Progenitor cell of endocrine pancreas (in vitro differentiated cells): ENCODE results near the gene MARK1. TPM values are rescaled to one million over a fixed set of nuclear protein-coding genes. Genes with fewer than 3 reads are reported as not detected.

ENCODE experiments used
- DNase-seq: peaks from one replicate; pipeline ENCODE4 v3.0.0; 2021; ENCODE audit warnings: low spot score; ENCODE audit not compliant: unreplicated experiment
- H3K27ac Mint-ChIP-seq: 2 replicates; pipeline ENCODE4 v1.8.0; 2021; ENCODE audit warnings: mild to moderate bottlenecking, moderate library complexity, mixed read lengths
- H3K27me3 Mint-ChIP-seq: 2 replicates; pipeline ENCODE4 v1.8.0; 2021; ENCODE audit warnings: mixed read lengths
- H3K36me3 Mint-ChIP-seq: 2 replicates; pipeline ENCODE4 v1.8.0; 2022; ENCODE audit warnings: mixed read lengths; ENCODE audit not compliant: insufficient read depth
- H3K4me1 Mint-ChIP-seq: 2 replicates; pipeline ENCODE4 v1.8.0; 2021; ENCODE audit warnings: low read depth, mixed read lengths
- H3K4me3 Mint-ChIP-seq: 2 replicates; pipeline ENCODE4 v1.8.0; 2021; ENCODE audit warnings: low read depth, mild to moderate bottlenecking, moderate library complexity, mixed read lengths
- H3K9me3 Mint-ChIP-seq: 2 replicates; pipeline ENCODE4 v1.8.0; 2021; ENCODE audit warnings: low read depth, mixed read lengths
- CTCF ChIP-seq: fragments of 200-600 bp; sonication (generic); IDR thresholded peaks from one replicate; pipeline ENCODE4 v1.5.0; 2021; ENCODE audit warnings: antibody characterized with exemption, mild to moderate bottlenecking; ENCODE audit not compliant: unreplicated experiment
- total RNA-seq: library from RNA; stranded (reverse); gene quantifications from 2 replicates; pipeline ENCODE4 v1.2.1, GENCODE V29; 2021

Gene MARK1
- total RNA-seq, 1 donor from 2014 or later, result 10.8 TPM

- no peak for TF ChIP-seq CTCF
- H3K27ac Mint-ChIP-seq, result no peak overlapping the region
- peaks cover 6% of the 10 kb centered on the region for H3K27me3 Mint-ChIP-seq
- no peak overlapping the region for H3K4me3 Mint-ChIP-seq
- H3K36me3 Mint-ChIP-seq, result no peaks in the 10 kb centered on the region
- H3K9me3 Mint-ChIP-seq, result no peaks in the 10 kb centered on the region
- no peak for DNase-seq
- peaks cover 3% of the 10 kb centered on the region for H3K4me1 Mint-ChIP-seq
Observed at GRCh38 chr1:220707160-220707559, 179.2 kb downstream of the MARK1 start.

GRCh38 chr1:220708244-220708643 lies 180.3 kb downstream of the MARK1 start:
- Mint-ChIP-seq H3K27me3 (peaks cover 2% of the 10 kb centered on the region), H3K4me1 (peaks cover 3% of the 10 kb centered on the region), H3K4me3 (no peak overlapping the region), H3K27ac (no peak overlapping the region), H3K9me3 (no peaks in the 10 kb centered on the region), H3K36me3 (no peaks in the 10 kb centered on the region)
- DNase-seq, result no peak
- no peak for TF ChIP-seq CTCF

GRCh38 chr1:220708936-220709801 lies 181.2 kb downstream of the MARK1 start:
- no peak for TF ChIP-seq CTCF
- no peaks in the 10 kb centered on the region for H3K36me3 Mint-ChIP-seq
- H3K4me3 Mint-ChIP-seq, result no peak overlapping the region
- H3K27me3 Mint-ChIP-seq, result no peaks in the 10 kb centered on the region
- no peaks in the 10 kb centered on the region for H3K9me3 Mint-ChIP-seq
- no peak for DNase-seq
- H3K27ac Mint-ChIP-seq, result no peak overlapping the region
- peaks cover 3% of the 10 kb centered on the region for H3K4me1 Mint-ChIP-seq

- DNase-seq, result no peak
- H3K36me3 Mint-ChIP-seq, result no peaks in the 10 kb centered on the region
Observed at GRCh38 chr1:220710333-220710732, 182.4 kb downstream of the MARK1 start.

More at GRCh38 chr1:220710333-220710732, 182.4 kb downstream of the MARK1 start:
- Mint-ChIP-seq H3K4me3 (no peak overlapping the region), H3K27me3 (no peaks in the 10 kb centered on the region), H3K27ac (no peak overlapping the region), H3K4me1 (peaks cover 3% of the 10 kb centered on the region), H3K9me3 (no peaks in the 10 kb centered on the region)
- no peak for TF ChIP-seq CTCF
